Activated T-cell treated with anti-CD3 and anti-CD28 coated beads, Interleukin-2, amount 50 U/mL, for 24 hours (primary cell): Measurements from ENCODE around the gene MS4A3.
"Not testable (repeated sequence)": the region's sequence is repeated elsewhere in the genome, so short reads cannot be mapped to it uniquely, and the experiment has no call there.

Experiments
- DNase-seq: peaks from one replicate; pipeline ENCODE4 v3.0.0-alpha.2; 2020
- H3K27ac Mint-ChIP-seq: 2 replicates; pipeline ENCODE4 v1.8.0; 2020; ENCODE audit warnings: mild to moderate bottlenecking, mixed read lengths
- H3K27me3 Mint-ChIP-seq: 2 replicates; pipeline ENCODE4 v1.8.0; 2020; ENCODE audit warnings: mixed read lengths
- H3K36me3 Mint-ChIP-seq: 2 replicates; pipeline ENCODE4 v1.8.0; 2020; ENCODE audit warnings: low read depth, mixed read lengths
- H3K4me1 Mint-ChIP-seq: 2 replicates; pipeline ENCODE4 v1.8.0; 2020; ENCODE audit warnings: low read depth, mixed read lengths
- H3K4me3 Mint-ChIP-seq: 2 replicates; pipeline ENCODE4 v1.8.0; 2020; ENCODE audit warnings: mild to moderate bottlenecking, moderate library complexity, mixed read lengths
- H3K9me3 Mint-ChIP-seq: 2 replicates; pipeline ENCODE4 v1.8.0; 2020; ENCODE audit warnings: mixed read lengths

Gene MS4A3, protein sequence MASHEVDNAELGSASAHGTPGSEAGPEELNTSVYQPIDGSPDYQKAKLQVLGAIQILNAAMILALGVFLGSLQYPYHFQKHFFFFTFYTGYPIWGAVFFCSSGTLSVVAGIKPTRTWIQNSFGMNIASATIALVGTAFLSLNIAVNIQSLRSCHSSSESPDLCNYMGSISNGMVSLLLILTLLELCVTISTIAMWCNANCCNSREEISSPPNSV

DNA sequence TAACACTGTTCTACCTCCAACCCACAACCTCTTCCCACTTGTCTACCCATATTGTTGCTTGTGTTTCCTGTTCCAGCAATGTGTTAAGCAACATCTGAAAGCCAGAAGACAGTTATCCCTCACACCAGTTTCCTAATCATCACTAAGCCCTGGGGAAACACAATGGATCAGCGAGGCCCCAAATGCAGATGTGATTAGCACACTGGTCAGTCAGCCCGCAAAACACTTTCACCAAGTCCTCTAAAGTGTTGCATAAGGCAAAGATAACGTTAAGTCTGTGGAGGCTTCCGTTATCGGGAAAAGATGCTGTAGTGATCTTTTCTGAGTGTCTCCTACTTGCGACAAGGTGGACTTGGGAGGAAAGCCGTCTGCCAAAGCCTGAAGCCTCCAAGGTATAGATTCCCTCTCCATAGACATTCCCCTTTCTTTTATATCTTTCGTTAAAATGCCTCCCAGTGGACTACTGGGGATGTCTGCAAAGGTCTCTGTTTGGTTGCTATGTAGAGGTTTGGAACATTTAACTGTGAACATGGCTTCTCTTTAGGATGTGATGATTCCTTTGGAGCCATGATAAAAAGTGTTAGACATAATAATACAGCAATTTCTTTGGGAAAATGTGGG, at the start of gene MS4A3:
Gene MS4A3 (plus strand): TSS at position 317 of the 621 bp plus-strand sequence. CDS start 4,496 bp downstream, outside the sequence.
- Mint-ChIP-seq H3K27me3 (peaks cover 21% of the 10 kb centered on the region), H3K4me1 (peaks cover 1% of the 10 kb centered on the region), H3K27ac (no peak within 1 kb of the TSS), H3K36me3 (no peaks in the 10 kb centered on the region), H3K4me3 (no peak within 1 kb of the TSS), H3K9me3 (no peaks in the 10 kb centered on the region)
- no peak for DNase-seq

DNA sequence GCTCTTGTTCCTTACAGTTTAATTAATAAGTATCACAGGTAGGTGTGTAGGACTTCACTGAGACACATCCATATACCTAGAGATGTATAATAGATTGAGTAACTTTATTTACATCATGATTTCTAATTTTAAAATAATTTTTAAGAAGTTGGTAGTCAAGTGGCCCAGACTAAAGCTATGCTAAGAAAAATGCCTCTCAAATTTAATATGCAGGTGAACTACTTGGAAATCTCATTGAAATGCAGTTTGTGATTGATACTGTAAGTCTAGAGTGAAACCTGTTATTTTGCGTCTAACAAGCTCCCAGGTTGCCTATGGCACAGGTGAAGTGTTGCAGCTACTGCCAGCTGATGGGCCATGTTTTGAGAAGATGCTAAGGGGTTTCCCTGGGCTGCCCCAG, 39.6 kb upstream of the MS4A3 start, which contains the start of gene OOSP4B:
Gene OOSP4B (plus strand): TSS at position 301 of the 400 bp plus-strand sequence.
- Mint-ChIP-seq H3K4me3 (no peak within 1 kb of the TSS), H3K4me1 (no peaks in the 10 kb centered on the region), H3K36me3 (no peaks in the 10 kb centered on the region), H3K27ac (no peak within 1 kb of the TSS), H3K9me3 (no peaks in the 10 kb centered on the region), H3K27me3 (peaks cover 14% of the 10 kb centered on the region)
- DNase-seq: no peak

DNA sequence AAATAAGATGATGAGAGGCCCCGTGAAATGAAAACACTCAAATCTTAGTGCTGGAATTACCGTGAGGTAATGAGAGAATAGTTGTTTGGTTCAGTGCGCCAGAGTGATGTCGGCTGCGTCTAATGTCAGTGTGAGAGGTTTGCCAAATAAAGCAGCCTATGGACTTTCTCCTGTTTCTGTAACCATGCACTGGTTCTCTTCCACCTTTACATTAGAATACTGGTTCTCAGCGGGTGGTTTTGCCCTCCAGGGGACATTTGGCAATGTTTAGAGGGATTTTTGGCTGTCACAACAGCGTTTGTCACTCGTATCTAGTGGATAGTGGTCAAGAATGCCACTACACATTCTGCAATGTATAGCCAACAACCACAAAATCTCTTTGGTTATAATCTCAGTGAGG, 38.4 kb upstream of the MS4A3 start:
- H3K4me1 Mint-ChIP-seq: no peaks in the 10 kb centered on the region
- H3K36me3 Mint-ChIP-seq: no peaks in the 10 kb centered on the region
- H3K27me3 Mint-ChIP-seq: peaks cover 12% of the 10 kb centered on the region
- DNase-seq: no peak
- H3K27ac Mint-ChIP-seq: no peak overlapping the region
- no peaks in the 10 kb centered on the region for H3K9me3 Mint-ChIP-seq
- H3K4me3 Mint-ChIP-seq: no peak overlapping the region

DNA sequence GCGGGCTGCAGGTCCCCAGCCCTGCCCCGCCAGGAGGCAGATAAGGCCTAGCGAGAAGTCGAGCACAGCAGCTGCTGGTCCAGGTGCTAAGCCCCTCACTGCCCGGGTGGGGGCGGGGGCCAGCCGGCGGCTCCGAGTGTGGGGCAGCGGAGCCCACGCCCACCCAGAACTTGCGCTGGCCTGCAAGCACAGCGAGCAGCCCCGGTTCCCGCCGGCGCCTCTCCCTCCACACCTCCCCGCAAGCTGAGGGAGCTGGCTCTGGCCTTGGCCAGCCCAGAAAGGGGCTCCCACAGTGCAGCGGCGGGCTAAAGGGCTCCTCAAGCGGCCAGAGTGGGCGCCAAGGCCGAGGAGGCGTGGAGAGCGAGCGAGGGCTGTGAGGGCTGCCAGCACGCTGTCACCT, 36.1 kb upstream of the MS4A3 start:
- not testable (repeated sequence) for DNase-seq, H3K4me1 Mint-ChIP-seq, H3K36me3 Mint-ChIP-seq, H3K27ac Mint-ChIP-seq, H3K4me3 Mint-ChIP-seq, H3K9me3 Mint-ChIP-seq
- peaks cover 13% of the 10 kb centered on the region for H3K27me3 Mint-ChIP-seq

DNA sequence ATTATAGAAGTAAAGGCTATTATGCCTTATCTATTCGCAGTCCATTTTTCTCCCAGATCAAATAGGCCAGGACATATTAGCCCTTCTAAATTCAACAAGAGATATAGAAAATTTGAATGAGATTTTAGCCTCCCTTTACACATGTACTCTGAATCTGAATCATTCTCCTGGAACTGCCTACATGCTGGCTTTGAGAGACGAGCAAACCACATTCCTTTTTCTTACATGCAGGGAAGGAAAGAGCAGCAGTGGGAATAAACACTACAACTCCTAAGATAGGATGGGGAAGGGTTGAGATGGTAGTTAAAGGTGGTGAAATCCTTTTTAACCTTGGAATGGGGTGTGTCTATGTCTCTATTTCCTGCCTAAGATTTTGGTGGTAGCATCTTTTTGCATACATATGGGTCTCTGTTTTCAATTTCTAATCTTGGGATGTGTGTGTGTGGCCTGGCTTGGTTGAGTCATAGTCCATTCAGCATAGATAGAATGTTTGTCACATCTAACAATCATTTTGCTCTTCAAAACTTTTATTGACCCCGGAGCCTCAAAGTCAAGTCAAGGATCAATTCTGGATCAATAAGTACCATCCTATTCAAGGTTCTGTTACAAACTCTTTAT, 27.3 kb upstream of the MS4A3 start:
- Mint-ChIP-seq H3K9me3 (no peaks in the 10 kb centered on the region), H3K27me3 (peaks cover 27% of the 10 kb centered on the region), H3K4me1 (no peaks in the 10 kb centered on the region), H3K36me3 (no peaks in the 10 kb centered on the region), H3K27ac (no peak overlapping the region), H3K4me3 (no peak overlapping the region)
- DNase-seq: no peak

DNA sequence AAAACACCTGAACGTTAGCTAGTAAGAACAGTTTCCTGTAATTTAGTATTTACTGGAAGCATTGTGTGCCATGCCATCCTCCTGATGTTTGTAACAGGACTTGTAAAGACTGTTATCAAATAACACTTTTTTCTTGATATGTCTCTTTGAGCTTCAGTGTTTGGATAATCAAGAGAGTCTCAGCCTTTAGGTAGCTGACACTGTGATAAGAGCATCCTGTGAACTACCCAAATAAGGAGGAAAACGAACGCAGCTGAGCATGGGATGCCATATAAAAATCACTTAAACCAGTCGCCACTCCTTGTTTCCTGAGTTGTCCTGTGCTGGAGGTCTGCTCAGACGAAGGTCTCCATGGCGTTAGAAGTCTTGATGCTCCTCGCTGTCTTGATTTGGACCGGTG, 16.4 kb upstream of the MS4A3 start, which contains the start of gene OOSP2:
Gene OOSP2 (plus strand): TSS at position 301 of the 400 bp plus-strand sequence. CDS start 51 bp downstream, at position 352.
- no peaks in the 10 kb centered on the region for H3K27me3 Mint-ChIP-seq
- no peaks in the 10 kb centered on the region for H3K4me1 Mint-ChIP-seq
- H3K27ac Mint-ChIP-seq: no peak within 1 kb of the TSS
- DNase-seq: no peak
- H3K36me3 Mint-ChIP-seq: no peaks in the 10 kb centered on the region
- H3K4me3 Mint-ChIP-seq: no peak within 1 kb of the TSS
- H3K9me3 Mint-ChIP-seq: no peaks in the 10 kb centered on the region

DNA sequence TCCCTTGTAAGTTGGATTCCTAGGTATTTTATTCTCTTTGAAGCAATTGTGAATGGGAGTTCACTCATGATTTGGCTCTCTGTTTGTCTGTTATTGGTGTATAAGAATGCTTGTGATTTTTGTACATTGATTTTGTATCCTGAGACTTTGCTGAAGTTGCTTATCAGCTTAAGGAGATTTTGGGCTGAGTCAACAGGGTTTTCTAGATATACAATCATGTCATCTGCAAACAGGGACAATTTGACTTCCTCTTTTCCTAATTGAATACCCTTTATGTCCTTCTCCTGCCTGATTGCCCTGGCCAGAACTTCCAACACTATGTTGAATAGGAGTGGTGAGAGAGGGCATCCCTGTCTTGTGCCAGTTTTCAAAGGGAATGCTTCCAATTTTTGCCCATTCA, 6.0 kb upstream of the MS4A3 start:
- DNase-seq, H3K4me3 Mint-ChIP-seq, H3K9me3 Mint-ChIP-seq, H3K27ac Mint-ChIP-seq, H3K4me1 Mint-ChIP-seq, H3K27me3 Mint-ChIP-seq, H3K36me3 Mint-ChIP-seq: not testable (repeated sequence)

DNA sequence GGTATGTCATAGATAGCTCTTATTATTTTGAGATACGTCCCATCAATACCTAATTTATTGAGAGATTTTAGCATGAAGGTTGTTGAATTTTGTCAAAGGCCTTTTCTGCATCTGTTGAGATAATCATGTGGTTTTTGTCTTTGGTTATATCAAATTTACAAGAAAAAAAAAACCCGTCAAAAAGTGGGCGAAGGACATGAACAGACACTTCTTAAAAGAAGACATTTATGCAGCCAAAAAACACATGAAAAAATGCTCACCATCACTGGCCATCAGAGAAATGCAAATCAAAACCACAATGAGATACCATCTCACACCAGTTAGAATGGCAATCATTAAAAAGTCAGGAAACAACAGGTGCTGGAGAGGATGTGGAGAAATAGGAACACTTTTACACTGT, 5.6 kb upstream of the MS4A3 start:
- H3K36me3 Mint-ChIP-seq, H3K4me3 Mint-ChIP-seq, H3K27ac Mint-ChIP-seq, H3K27me3 Mint-ChIP-seq, H3K9me3 Mint-ChIP-seq, H3K4me1 Mint-ChIP-seq, DNase-seq: not testable (repeated sequence)

DNA sequence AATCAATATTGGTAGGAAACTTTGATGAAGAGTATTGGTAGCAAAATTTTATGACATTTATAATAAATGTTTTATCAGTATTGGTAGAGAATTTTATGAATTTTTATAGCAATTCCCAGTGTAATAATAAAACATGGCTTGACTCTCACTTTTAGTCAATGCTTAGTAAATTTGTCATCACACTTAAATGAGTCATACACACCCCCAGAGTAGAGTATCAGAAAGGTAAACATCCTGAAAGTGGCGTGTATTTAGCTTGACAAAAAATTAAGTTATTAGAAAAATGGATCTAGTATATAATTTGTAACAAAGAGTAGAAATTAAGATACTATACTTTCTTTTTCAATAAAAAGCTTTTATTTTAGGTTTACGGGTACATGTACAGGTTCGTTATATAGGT, 2.6 kb downstream of the MS4A3 start:
- peaks cover 21% of the 10 kb centered on the region for H3K27me3 Mint-ChIP-seq
- H3K9me3 Mint-ChIP-seq: no peaks in the 10 kb centered on the region
- DNase-seq: no peak
- no peak overlapping the region for H3K4me3 Mint-ChIP-seq
- H3K36me3 Mint-ChIP-seq: no peaks in the 10 kb centered on the region
- H3K27ac Mint-ChIP-seq: no peak overlapping the region
- peaks cover 1% of the 10 kb centered on the region for H3K4me1 Mint-ChIP-seq

DNA sequence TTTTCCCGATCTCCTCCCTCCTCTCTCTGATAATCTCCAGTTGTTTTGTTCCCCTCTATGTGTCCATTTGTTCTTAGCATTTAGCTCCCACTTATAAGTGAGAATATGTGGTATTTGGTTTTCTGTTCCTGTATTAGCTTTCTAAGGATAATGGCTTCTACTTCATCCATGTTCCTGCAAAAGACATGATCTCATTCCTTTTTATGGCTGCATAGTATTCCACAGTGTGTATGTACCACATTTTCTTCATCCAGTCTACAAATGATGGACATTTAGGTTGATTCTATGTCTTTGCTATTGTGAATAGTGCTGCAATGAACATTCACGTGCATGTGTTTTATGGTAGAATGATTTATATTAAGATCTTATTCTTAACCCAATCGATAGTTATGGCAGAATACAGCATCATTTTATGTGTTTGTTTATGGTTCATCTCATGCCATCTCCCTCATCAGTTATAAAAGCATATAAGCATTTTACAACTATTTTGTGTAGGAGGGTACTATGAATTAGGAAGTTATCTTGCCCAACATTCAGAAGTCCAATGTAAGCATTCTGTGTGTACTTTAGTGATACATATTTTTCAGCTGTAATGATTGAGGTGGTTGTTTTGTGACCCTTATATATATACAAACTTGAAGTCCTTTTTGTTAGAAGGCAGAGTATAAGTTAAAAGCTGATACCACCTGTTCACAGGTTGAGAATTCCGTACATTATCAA, 3.2 kb downstream of the MS4A3 start:
- Mint-ChIP-seq H3K9me3 (no peaks in the 10 kb centered on the region), H3K4me1 (peaks cover 1% of the 10 kb centered on the region), H3K27me3 (peaks cover 21% of the 10 kb centered on the region), H3K27ac (no peak overlapping the region), H3K4me3 (no peak overlapping the region), H3K36me3 (no peaks in the 10 kb centered on the region)
- no peak for DNase-seq

DNA sequence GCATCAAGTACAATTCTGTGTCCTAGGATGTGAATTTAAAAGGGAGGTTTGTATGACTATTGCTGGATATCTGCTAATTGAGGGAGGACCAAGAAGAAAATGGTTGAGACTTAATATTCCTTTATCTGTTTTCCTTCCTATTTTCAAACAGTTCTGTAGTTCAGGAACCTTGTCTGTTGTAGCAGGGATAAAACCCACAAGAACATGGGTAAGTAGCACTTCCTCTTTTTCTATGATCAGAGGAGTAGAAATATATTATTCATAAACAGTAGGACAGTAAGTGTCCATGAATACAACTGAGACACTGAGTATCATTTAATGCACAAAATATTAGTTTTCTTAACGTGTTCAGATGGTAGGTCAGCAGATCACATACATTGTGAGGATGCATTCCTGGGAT, 7.6 kb downstream of the MS4A3 start:
- H3K4me3 Mint-ChIP-seq: no peak overlapping the region

DNA sequence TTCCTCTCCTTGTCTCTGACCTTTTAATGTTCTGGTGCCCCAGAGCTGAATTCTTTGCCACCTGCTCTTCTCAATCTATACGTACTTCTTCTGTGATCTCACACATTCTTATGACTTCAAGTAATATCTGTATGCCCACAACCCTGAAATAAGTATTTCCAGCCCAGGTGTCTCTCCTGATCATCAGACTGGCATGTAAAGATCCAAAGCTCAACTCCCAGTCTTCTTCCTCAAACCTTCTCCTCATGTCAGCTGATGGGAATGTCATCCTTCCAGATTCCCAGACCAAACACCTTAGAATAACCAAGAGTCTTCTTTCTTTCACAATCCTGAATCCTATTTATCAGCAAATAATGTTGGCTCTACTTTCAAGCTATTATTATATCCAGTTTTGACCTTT, 9.3 kb downstream of the MS4A3 start:
- no peak overlapping the region for H3K27ac Mint-ChIP-seq
- peaks cover 16% of the 10 kb centered on the region for H3K27me3 Mint-ChIP-seq
- H3K4me1 Mint-ChIP-seq: no peaks in the 10 kb centered on the region
- H3K4me3 Mint-ChIP-seq: no peak overlapping the region
- no peaks in the 10 kb centered on the region for H3K9me3 Mint-ChIP-seq
- DNase-seq: no peak
- H3K36me3 Mint-ChIP-seq: no peaks in the 10 kb centered on the region

More for the DNA sequence above, 7.6 kb downstream of the MS4A3 start:
- H3K4me1 Mint-ChIP-seq: peaks cover 1% of the 10 kb centered on the region
- peaks cover 5% of the 10 kb centered on the region for H3K27me3 Mint-ChIP-seq
- H3K9me3 Mint-ChIP-seq: no peaks in the 10 kb centered on the region
- no peaks in the 10 kb centered on the region for H3K36me3 Mint-ChIP-seq
- H3K27ac Mint-ChIP-seq: no peak overlapping the region
- DNase-seq: no peak

DNA sequence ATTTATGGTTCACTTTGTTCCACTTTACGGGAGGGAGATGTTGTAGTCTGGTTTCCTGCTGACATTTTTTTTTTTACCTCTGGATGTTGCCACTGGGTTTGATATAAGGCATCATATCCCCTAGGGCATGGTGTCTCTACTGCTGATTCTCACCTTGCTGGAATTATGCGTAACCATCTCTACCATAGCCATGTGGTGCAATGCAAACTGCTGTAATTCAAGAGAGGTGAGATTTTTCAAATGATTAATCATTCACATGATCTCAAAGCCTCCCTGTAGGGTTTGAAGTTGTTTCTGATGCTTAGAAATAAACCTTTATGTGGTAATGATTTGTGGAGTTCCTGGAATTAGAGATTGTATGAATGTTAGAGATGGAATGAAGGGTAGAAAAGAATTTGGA, 13.0 kb downstream of the MS4A3 start:
- Mint-ChIP-seq H3K27me3 (peaks cover 13% of the 10 kb centered on the region), H3K4me3 (no peak overlapping the region), H3K4me1 (no peaks in the 10 kb centered on the region), H3K36me3 (no peaks in the 10 kb centered on the region), H3K27ac (no peak overlapping the region), H3K9me3 (no peaks in the 10 kb centered on the region)
- DNase-seq: no peak

DNA sequence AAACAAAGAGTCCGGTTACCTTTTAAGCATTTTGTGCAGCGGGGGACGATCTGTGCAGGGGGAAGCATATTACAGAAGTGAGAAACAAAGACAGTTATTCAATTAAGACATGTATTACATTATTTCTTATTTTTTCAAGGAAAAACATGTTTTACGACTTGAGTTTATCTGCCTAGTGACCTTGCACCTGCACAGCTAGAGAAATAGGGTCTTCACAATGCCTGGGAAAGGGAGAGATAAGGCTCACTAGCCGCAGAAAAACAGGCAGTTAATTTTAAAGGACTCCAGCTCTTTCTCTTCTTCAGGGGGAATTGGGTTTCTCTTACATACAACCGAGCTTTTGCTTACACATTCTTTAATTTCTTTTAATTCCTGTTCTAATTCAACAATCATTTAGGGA, 15.2 kb downstream of the MS4A3 start:
- not testable (repeated sequence) for H3K36me3 Mint-ChIP-seq, DNase-seq, H3K27ac Mint-ChIP-seq, H3K4me3 Mint-ChIP-seq, H3K4me1 Mint-ChIP-seq, H3K9me3 Mint-ChIP-seq
- peaks cover 18% of the 10 kb centered on the region for H3K27me3 Mint-ChIP-seq
